ENCODE data around the gene PRDX4.

The PRDX4 gene

GRCh38 chrX:23667239-23668177, at the start of gene PRDX4:
Gene PRDX4, plus strand, starts transcription at chrX:23667493. Its CDS starts 78 bp downstream, at chrX:23667571.
- FAIRE-seq (no peak), DNase-seq (ENCODE audit: insufficient read length, low spot score) (peak; percentile 26)
- TF ChIP-seq CTCF (IDR thresholded peaks at IDR 0.05; ENCODE audit: insufficient read depth, missing control alignments) = no peak

GRCh38 chrX:23621621-23622265, 45.5 kb upstream of the PRDX4 start:
- DNase-seq (ENCODE audit: insufficient read length, low spot score) (no peak), FAIRE-seq (no peak)
- TF ChIP-seq CTCF (IDR thresholded peaks at IDR 0.05; ENCODE audit: insufficient read depth, missing control alignments) = no peak

- FAIRE-seq (no peak), DNase-seq (ENCODE audit: insufficient read length, low spot score) (no peak)
- no peak for TF ChIP-seq CTCF (IDR thresholded peaks at IDR 0.05; ENCODE audit: insufficient read depth, missing control alignments)
Measured at GRCh38 chrX:23623797-23624196, 43.5 kb upstream of the PRDX4 start.

- no peak for TF ChIP-seq CTCF (IDR thresholded peaks at IDR 0.05; ENCODE audit: insufficient read depth, missing control alignments)
- no peak for FAIRE-seq
- DNase-seq (ENCODE audit: insufficient read length, low spot score) = no peak
Measured at GRCh38 chrX:23626651-23627050, 40.6 kb upstream of the PRDX4 start.

DNA sequence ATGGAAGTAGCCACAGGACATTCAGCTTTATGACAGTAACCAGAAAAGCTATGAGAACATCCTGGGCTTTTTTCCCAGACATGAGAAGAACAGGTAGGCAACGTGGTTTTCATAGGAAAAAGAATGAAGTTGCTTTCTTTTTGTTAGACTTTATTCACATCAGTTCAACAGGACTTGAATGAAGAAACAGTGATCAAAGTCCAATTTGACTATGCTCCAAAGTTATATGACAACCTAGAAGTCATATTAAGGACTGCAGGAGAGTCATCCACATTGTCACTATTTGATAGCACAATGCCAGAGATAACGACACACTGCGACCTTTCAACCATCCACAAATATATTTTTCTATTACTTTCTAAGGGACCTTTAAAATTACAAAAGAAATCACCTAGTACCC, 39.2 kb upstream of the PRDX4 start:
- FAIRE-seq (no peak), DNase-seq (ENCODE audit: insufficient read length, low spot score) (no peak)
- no peak for TF ChIP-seq CTCF (IDR thresholded peaks at IDR 0.05; ENCODE audit: insufficient read depth, missing control alignments)

GRCh38 chrX:23631136-23631535, 36.2 kb upstream of the PRDX4 start:
- FAIRE-seq (no peak), DNase-seq (ENCODE audit: insufficient read length, low spot score) (no peak)
- TF ChIP-seq CTCF (IDR thresholded peaks at IDR 0.05; ENCODE audit: insufficient read depth, missing control alignments) = no peak

Measured in D721Med (cell line).